Colonic mucosa (tissue), 4 donors: Measurements from ENCODE around the gene KLF6. TPM values are rescaled to one million over a fixed set of nuclear protein-coding genes. Genes with fewer than 3 reads are reported as not detected.

Experiments used
- DNase-seq: peaks from one replicate; pipeline ENCODE4 v3.0.0-alpha.2; 2020
- H3K27ac ChIP-seq: fragments of 200-600 bp; one replicate; pipeline ENCODE4 v1.8.0; 2021
- H3K27me3 ChIP-seq: fragments of 200-600 bp; one replicate; pipeline ENCODE4 v1.8.0; 2021
- H3K36me3 ChIP-seq: fragments of 200-600 bp; one replicate; pipeline ENCODE4 v1.8.0; 2021
- H3K4me1 ChIP-seq: fragments of 200-600 bp; one replicate; pipeline ENCODE4 v1.8.0; 2021; ENCODE audit warnings: mild to moderate bottlenecking
- H3K4me3 ChIP-seq: fragments of 200-600 bp; one replicate; pipeline ENCODE4 v1.8.0; 2021
- H3K9ac ChIP-seq, 2 donors: one replicate each; pipeline ENCODE4 v1.7.0; 2013; ENCODE audit warnings: control low read depth in 2 of 2, low read depth in 2 of 2, low read length in 2 of 2
- H3K9me3 ChIP-seq: fragments of 200-600 bp; one replicate; pipeline ENCODE4 v1.8.0; 2021
- CTCF ChIP-seq: fragments of 200-600 bp; IDR thresholded peaks from one replicate; pipeline ENCODE4 v1.8.0; 2022; ENCODE audit warnings: antibody characterized with exemption, mild to moderate bottlenecking
- intact Hi-C: fragments of 100-400 bp; cut with DNase I; formaldehyde crosslinking; loops from one replicate; pipeline ENCODE4 v1.14.1; 2022
- total RNA-seq, 2 donors: library from RNA; stranded (reverse); fragmentation: NEBNext Ultra II Directional in 1 of 2; extraction: Animal tissue kit (Norgen Biotek cat#: 25700) in 1 of 2; gene quantifications; one replicate each; pipeline ENCODE4 v1.2.1, GENCODE V29; 2021
- donor health status: healthy.
- donor health status: DM: no; HTN: no; CAD: no.
- donor health status: DM: no; HTN: no; CAD: no.

KLF6 gene
- total RNA-seq, result 100 to 1,000 TPM; 106 to 299 TPM

DNA sequence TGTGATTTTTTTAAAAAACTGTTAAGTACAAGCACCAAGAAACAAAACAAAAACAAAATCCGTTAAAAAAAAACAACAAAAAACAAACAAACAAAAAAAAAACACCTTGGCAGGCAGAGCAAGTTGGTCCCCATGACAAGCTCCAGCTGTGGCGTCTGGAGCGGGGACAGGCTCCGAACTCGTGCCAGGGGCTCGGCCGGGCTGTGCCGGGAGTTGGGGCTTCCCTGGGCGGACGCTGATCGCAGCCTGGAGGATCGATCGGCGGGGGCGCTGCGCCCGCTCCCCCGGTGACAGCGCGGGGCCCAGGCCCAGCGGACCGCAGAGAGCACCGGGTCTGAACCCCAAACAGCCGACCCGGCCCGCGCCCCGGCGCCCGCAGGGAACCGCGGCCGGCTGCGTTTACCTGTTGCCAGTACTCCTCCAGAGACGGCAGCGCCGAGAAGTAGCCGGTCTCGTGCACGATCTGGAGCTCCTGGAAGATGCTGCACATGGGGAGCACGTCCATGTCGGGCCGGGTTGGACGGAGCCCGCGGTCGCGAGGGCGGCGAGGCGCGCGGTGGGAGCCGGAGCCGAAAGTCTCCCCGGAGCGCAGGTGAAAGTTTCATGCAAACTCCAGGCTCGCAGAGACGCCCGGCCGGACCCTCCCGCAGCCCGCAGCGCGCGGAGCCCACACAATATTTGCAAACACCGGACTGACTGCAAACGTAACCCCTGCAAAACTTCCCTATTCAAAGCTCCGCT, at the start of gene KLF6:
Gene KLF6 (minus strand): TSS at position 700 of the 741 bp plus-strand sequence. CDS start 195 bp downstream, at position 505.
- DNase-seq, result peak; percentile 44
- intact Hi-C loops, result loop anchor here (10.0 kb wide), 1 partner anchor 280 kb away; no protein-coding TSS in a partner anchor
- H3K27ac ChIP-seq, result peak within 1 kb of the TSS; percentile 100
- peaks cover 7% of the 10 kb centered on the region for H3K36me3 ChIP-seq
- TF ChIP-seq CTCF, result no peak
- H3K4me3 ChIP-seq, result peak within 1 kb of the TSS; percentile 89
- H3K4me1 ChIP-seq, result peaks cover 8% of the 10 kb centered on the region
- no peaks in the 10 kb centered on the region for H3K9me3 ChIP-seq
- no peaks in the 10 kb centered on the region for H3K27me3 ChIP-seq
- H3K9ac ChIP-seq, result peak within 1 kb of the TSS; percentile 100

DNA sequence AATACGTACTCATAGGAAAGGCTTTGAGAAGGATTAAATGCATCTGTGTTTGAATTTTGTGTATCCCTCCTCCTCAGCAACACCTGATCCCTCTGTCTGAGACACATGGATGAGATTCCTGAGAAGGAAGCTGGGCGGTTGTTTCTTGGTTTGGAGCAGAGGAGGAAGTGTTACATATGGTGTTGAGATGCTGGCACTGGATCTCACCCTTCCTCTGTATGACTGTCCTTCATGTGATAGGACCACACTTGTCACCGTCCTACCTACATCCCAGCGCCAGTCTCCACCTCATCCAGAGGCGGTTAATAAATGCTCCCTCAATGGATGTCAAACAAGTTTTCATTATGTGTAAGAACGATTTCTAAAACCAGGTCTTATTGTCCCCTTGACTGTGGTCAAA, 49.4 kb upstream of the KLF6 start:
- Histone ChIP-seq H3K36me3 (no peaks in the 10 kb centered on the region), H3K27ac (no peak overlapping the region), H3K9me3 (no peaks in the 10 kb centered on the region), H3K27me3 (no peaks in the 10 kb centered on the region), H3K4me1 (peaks cover 4% of the 10 kb centered on the region), H3K9ac (no peak overlapping the region), H3K4me3 (no peak overlapping the region)
- no peak for DNase-seq
- intact Hi-C loops, result no loop called here
- TF ChIP-seq CTCF, result no peak

DNA sequence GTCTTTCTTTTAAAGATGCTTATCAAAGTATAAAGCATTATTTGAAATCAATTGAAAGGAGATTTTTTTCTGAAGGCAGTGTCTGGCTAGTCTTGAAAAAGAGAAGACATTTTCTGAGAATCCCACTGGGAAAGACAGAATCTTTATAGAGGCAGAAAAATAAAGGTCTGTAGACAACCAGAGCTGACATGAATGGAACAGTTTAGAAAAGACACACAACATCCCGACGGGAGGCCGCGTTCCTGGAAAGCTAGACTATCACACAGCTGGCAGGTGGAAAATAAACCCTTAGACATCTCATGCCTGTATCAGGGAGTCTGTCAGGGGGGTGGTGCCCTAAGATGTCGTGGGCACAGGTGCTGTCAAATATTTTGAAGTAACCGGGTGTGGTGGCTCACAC, 48.0 kb upstream of the KLF6 start:
- H3K4me1 ChIP-seq, result peaks cover 4% of the 10 kb centered on the region

GRCh38 chr10:3832022-3832786, 47.2 kb upstream of the KLF6 start:
- Histone ChIP-seq H3K27me3 (no peaks in the 10 kb centered on the region), H3K9me3 (no peaks in the 10 kb centered on the region), H3K4me1 (peaks cover 4% of the 10 kb centered on the region), H3K36me3 (no peaks in the 10 kb centered on the region), H3K9ac (no peak overlapping the region), H3K4me3 (no peak overlapping the region), H3K27ac (no peak overlapping the region)
- DNase-seq, result no peak
- intact Hi-C loops, result no loop called here
- no peak for TF ChIP-seq CTCF

More for the DNA sequence above, 48.0 kb upstream of the KLF6 start:
- H3K4me3 ChIP-seq, result no peak overlapping the region
- no peaks in the 10 kb centered on the region for H3K36me3 ChIP-seq
- no peak overlapping the region for H3K9ac ChIP-seq
- intact Hi-C loops, result no loop called here
- H3K9me3 ChIP-seq, result no peaks in the 10 kb centered on the region
- no peak for TF ChIP-seq CTCF
- no peak for DNase-seq
- no peaks in the 10 kb centered on the region for H3K27me3 ChIP-seq
- H3K27ac ChIP-seq, result no peak overlapping the region

GRCh38 chr10:3831608-3832007, 46.6 kb upstream of the KLF6 start:
- intact Hi-C loops, result no loop called here
- Histone ChIP-seq H3K9me3 (no peaks in the 10 kb centered on the region), H3K4me1 (peaks cover 4% of the 10 kb centered on the region), H3K9ac (no peak overlapping the region), H3K4me3 (no peak overlapping the region), H3K27ac (no peak overlapping the region), H3K27me3 (no peaks in the 10 kb centered on the region), H3K36me3 (no peaks in the 10 kb centered on the region)
- no peak for DNase-seq
- TF ChIP-seq CTCF, result no peak
